Sigmoid colon (tissue), 3 donors: Measurements from ENCODE around the gene ZFP3.

ENCODE experiments used
- CTCF ChIP-seq, 4 experiments: fragments of 450-650 bp in 3 of 4; fragments of 200-600 bp in 1 of 4; IDR thresholded peaks; one replicate each; pipeline ENCODE4 v1.5.1; 2016 to 2019; ENCODE audit warnings: antibody characterized with exemption in 4 of 4, mild to moderate bottlenecking in 3 of 4, moderate library complexity in 2 of 4
- POLR2A ChIP-seq, 2 donors: fragments of 450-650 bp; IDR thresholded peaks; one replicate each; pipeline ENCODE4 v1.6.1; 2016; ENCODE audit warnings: antibody characterized with exemption in 2 of 2, mild to moderate bottlenecking in 2 of 2, moderate library complexity in 2 of 2

GRCh38 chr17:5139458-5139732 lies 61.1 kb downstream of the ZFP3 start:
- TF ChIP-seq CTCF (IDR thresholded peaks at IDR 0.05), result no peak
- no peak for TF ChIP-seq POLR2A (IDR thresholded peaks at IDR 0.05)
